Prostate gland (tissue), 2 donors: ENCODE results near the gene EPHA6.

Source experiments
- POLR2A ChIP-seq: fragments of 450-650 bp; IDR thresholded peaks from one replicate; pipeline ENCODE4 v1.6.1; 2016; ENCODE audit warnings: antibody characterized with exemption, mild to moderate bottlenecking
- POLR2AphosphoS5 ChIP-seq: sonication (generic); formaldehyde crosslinking; IDR thresholded peaks from one replicate; pipeline ENCODE4 v1.6.1; 2017; ENCODE audit warnings: antibody characterized with exemption
- TF ChIP-seq, protein P1 (sequence below), 4 experiments: fragments of 200-600 bp in 2 of 4; fragments of 450-650 bp in 2 of 4; sonication (generic) in 2 of 4; IDR thresholded peaks; 1 replicate in 3 of 4; 2 replicates in 1 of 4; pipeline ENCODE4 v1.5.1; 2016 to 2019; ENCODE audit warnings: antibody characterized with exemption in 4 of 4, mild to moderate bottlenecking in 2 of 4, moderate library complexity in 2 of 4

DNA sequence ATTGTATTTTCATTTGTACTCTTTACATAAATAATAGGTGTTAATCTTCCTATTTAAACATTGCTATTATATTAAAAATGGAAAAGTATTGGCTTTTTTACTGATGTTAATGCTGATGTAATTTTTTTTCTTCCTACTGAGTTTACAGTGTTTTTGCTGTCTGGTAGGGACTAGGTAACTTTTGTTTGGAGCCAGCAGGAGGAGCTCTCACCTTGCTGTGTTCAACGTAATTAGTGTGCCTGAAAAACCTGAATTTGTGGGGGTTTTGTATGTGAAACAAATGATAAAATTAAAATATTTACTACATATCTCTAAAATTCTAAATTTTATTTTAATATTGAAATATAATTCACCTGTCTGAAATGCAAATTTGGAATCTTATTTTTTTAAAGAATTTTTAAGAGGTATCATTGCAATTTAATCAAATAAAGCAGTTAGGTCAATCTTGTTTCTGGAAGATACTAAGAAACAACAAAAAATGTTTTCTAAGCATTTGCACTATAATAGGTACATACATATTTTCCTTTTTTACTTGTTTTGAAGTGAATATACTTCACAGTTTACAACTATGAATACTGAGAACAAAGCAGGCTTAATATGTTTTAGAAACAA lies 48.8 kb downstream of the EPHA6 start:
- TF ChIP-seq, protein P1, sequence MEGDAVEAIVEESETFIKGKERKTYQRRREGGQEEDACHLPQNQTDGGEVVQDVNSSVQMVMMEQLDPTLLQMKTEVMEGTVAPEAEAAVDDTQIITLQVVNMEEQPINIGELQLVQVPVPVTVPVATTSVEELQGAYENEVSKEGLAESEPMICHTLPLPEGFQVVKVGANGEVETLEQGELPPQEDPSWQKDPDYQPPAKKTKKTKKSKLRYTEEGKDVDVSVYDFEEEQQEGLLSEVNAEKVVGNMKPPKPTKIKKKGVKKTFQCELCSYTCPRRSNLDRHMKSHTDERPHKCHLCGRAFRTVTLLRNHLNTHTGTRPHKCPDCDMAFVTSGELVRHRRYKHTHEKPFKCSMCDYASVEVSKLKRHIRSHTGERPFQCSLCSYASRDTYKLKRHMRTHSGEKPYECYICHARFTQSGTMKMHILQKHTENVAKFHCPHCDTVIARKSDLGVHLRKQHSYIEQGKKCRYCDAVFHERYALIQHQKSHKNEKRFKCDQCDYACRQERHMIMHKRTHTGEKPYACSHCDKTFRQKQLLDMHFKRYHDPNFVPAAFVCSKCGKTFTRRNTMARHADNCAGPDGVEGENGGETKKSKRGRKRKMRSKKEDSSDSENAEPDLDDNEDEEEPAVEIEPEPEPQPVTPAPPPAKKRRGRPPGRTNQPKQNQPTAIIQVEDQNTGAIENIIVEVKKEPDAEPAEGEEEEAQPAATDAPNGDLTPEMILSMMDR (IDR thresholded peaks at IDR 0.05), result peak in 3 of 4 experiments; percentile 38 to 65 (median 54)
- no peak for TF ChIP-seq POLR2A
- TF ChIP-seq POLR2AphosphoS5, result no peak
